T-helper 2 cell treated with Interferon-gamma antibody and Interleukin-4, amounts not matched to agents 5 μg/mL and 100 μg/mL, for 36 hours (primary cell): ENCODE results near the gene SLC7A6.

Experiments used
- DNase-seq: peaks from one replicate; pipeline ENCODE4 v3.0.0; 2021; ENCODE audit warnings: low spot score
- H3K27ac Mint-ChIP-seq: one replicate; pipeline ENCODE4 v1.8.0; 2021; ENCODE audit warnings: mild to moderate bottlenecking, mixed read lengths
- H3K27me3 Mint-ChIP-seq: one replicate; pipeline ENCODE4 v1.8.0; 2021; ENCODE audit warnings: low read depth, mixed read lengths
- H3K36me3 Mint-ChIP-seq: one replicate; pipeline ENCODE4 v1.8.0; 2021; ENCODE audit warnings: low read depth, mixed read lengths
- H3K4me1 Mint-ChIP-seq: one replicate; pipeline ENCODE4 v1.8.0; 2021; ENCODE audit warnings: low read depth, mixed read lengths
- H3K4me3 Mint-ChIP-seq: one replicate; pipeline ENCODE4 v1.8.0; 2022; ENCODE audit warnings: mild to moderate bottlenecking, moderate library complexity, mixed read lengths
- H3K9me3 Mint-ChIP-seq: one replicate; pipeline ENCODE4 v1.8.0; 2021; ENCODE audit warnings: mixed read lengths

SLC7A6 gene

DNA sequence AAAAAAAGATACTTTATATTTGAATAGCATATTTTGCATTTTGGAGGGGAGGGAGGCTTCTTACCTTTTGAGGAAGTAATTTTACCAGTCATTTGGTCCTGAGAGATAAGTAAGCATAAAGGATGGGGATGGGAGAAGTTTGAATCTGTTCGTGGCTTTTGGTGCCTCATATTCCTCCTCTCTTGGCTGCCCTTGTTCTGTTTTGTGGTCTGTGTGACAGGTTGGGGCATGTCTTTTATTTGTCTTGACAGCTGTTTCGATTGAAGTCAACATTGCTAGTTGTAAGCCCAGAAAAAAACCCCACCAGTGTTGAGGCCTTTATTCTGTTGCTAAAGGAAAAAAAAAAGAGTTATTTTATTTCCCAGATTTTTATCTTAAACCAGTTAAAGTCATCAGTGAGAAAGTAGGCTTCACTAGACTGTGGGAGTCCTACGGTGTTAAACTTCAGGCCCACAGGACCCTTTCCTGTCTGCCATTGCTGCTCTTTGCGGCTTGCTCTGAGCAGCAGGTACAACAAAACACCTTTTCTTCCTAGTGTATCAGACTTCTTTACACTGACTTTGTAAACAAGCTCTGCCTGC is 11.4 kb downstream of the SLC7A6 start:
- no peaks in the 10 kb centered on the region for H3K27me3 Mint-ChIP-seq
- H3K9me3 Mint-ChIP-seq, result no peaks in the 10 kb centered on the region
- H3K4me3 Mint-ChIP-seq, result peak overlapping the region; percentile 70
- H3K27ac Mint-ChIP-seq, result peak overlapping the region; percentile 82
- H3K4me1 Mint-ChIP-seq, result peaks cover 59% of the 10 kb centered on the region
- DNase-seq, result peak; percentile 65
- H3K36me3 Mint-ChIP-seq, result peaks cover 52% of the 10 kb centered on the region

DNA sequence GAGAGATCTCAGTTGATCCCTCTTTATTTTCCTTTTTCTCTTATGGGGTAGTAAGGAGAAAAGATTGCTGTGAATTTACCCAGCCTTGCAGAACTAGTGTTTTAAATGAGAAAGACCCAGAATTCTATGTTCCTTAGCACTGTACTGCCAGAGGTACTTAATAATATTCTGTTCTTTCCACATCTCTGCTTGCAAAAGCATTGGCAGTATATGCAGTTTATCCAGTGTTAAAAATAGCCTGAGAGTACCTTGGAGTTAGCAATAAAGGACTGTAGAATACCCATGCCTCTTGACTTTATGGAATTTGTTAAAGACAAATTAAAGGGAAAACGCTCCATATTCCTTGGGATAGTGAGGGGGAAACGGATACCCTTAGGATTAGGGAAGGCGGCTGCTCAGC is 11.9 kb downstream of the SLC7A6 start:
- no peak for DNase-seq
- Mint-ChIP-seq H3K36me3 (peaks cover 54% of the 10 kb centered on the region), H3K27me3 (no peaks in the 10 kb centered on the region), H3K9me3 (no peaks in the 10 kb centered on the region), H3K4me1 (peaks cover 60% of the 10 kb centered on the region), H3K4me3 (peak overlapping the region; percentile 70), H3K27ac (peak overlapping the region; percentile 82)

DNA sequence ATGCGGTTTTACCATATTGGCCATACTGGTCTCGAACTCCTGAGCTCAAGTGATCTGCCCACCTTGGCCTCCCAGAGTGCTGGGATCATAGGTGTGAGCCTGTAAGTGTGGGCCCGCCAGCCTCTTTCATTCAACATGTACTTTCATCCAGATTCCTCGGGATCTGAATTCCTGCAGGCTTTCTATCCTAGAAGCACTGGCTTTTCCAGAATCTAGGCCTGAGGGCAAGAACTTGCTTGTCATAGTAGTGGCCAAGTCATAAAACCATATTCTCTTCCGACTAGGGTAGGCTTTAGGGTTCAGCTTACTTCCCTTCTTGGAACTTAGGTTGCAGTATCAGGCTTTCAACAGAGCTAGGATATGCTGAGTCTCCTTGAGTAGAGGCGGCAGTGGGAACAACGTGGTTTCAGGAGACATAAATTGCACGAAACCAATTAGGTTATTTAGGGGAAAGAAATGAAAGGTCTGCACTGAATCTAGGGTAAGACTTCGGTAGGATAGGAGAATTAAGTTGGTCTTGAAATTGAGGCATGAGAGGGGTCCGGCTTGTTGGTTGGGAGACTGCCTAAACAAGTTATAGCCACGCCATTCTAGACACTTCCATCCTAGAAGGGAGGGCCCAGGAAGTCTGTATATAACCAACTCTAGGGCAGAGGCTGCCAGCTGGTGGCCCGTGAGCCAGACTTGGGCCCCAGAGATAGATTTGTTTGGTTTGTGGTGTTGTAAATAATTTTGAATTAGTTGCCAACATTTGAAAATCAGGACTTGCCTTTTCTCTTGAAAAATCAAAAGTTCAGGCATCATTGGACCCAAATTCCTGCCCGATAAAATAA is 15.6 kb downstream of the SLC7A6 start:
- Mint-ChIP-seq H3K4me3 (no peak overlapping the region), H3K4me1 (peaks cover 60% of the 10 kb centered on the region), H3K27ac (peak overlapping the region; percentile 63), H3K36me3 (peaks cover 58% of the 10 kb centered on the region), H3K27me3 (no peaks in the 10 kb centered on the region), H3K9me3 (no peaks in the 10 kb centered on the region)
- DNase-seq, result no peak

DNA sequence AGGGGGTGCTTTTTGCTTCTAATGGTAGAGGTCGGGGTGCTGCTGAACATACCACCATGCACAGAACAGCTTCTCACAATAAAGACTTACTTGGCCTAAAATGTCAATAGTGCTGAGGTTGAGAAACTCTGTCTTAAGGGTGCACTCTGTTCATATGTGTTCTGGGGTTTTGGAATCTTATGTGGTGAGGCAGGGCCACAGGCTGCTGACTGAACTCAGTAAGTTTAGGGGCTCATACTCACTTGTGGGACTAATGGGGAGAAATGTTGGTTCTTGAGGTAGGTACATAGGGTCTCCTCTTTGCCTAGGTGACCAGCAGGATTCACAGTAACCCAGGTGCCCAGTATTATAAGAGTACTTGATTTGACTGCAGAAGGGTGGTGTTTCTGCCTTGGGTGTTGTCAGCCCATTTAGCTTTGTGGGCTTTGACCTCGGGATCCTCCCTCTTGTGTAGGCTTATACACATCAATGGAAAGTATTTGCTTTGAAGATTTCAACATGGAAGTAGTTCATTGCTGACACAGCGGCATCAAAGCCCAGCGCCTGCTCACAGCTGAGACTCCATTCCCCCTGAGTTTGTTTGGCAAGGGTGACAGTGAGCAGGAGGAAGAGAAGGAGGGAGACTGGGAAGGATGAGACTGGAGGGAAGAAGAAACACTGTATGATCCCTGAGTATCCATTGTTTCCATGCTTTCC is 17.2 kb downstream of the SLC7A6 start:
- Mint-ChIP-seq H3K4me3 (peak overlapping the region; percentile 29), H3K4me1 (peaks cover 55% of the 10 kb centered on the region), H3K27me3 (no peaks in the 10 kb centered on the region)

DNA sequence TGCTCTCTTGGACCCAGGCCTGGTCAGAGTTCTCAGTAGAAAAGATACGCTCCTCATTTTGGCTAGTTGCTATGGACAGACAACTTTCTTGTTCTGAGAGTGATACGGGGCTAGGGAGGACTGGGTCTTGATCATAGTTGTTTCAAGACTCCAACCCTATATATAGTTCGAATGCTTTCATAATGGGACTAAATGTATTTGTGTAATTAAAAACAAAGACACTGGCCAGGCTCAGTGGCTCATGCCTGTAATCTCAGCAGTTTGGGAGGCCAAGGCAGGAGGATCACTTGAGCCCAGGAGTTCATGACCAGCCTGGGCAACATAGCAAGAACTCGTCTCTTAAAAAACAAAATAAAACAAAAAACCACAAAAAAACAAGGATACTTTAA is 17.7 kb downstream of the SLC7A6 start:
- no peaks in the 10 kb centered on the region for H3K27me3 Mint-ChIP-seq
- H3K27ac Mint-ChIP-seq, result peak overlapping the region; percentile 80
- no peaks in the 10 kb centered on the region for H3K9me3 Mint-ChIP-seq
- peaks cover 53% of the 10 kb centered on the region for H3K36me3 Mint-ChIP-seq
- no peak for DNase-seq
- no peak overlapping the region for H3K4me3 Mint-ChIP-seq
- peaks cover 55% of the 10 kb centered on the region for H3K4me1 Mint-ChIP-seq

More for the DNA sequence above, 17.2 kb downstream of the SLC7A6 start:
- DNase-seq, result no peak
- Mint-ChIP-seq H3K36me3 (peaks cover 53% of the 10 kb centered on the region), H3K9me3 (no peaks in the 10 kb centered on the region), H3K27ac (peak overlapping the region; percentile 80)

DNA sequence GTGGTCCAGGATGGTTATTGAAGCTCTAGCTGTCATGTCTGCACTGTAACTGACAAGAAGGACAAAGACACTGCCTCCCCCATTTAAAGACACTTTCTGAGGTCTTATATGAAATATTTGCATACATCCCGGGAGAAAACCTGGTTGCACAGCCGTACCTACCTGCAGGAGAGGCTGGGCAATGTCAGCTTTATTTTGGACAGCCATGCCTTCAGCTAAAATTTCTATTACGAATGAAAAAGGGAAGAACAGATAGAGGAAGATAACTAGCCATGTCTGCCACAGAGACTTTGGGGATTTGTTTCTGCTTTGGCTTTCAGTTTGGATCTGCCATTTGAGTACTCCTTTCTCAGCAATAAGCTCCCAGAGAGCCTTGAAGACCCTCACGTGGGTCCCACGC is 19.0 kb downstream of the SLC7A6 start:
- DNase-seq, result no peak
- no peaks in the 10 kb centered on the region for H3K9me3 Mint-ChIP-seq
- H3K4me1 Mint-ChIP-seq, result peaks cover 67% of the 10 kb centered on the region
- peak overlapping the region; percentile 87 for H3K27ac Mint-ChIP-seq
- H3K4me3 Mint-ChIP-seq, result peak overlapping the region; percentile 80
- peaks cover 65% of the 10 kb centered on the region for H3K36me3 Mint-ChIP-seq
- no peaks in the 10 kb centered on the region for H3K27me3 Mint-ChIP-seq

DNA sequence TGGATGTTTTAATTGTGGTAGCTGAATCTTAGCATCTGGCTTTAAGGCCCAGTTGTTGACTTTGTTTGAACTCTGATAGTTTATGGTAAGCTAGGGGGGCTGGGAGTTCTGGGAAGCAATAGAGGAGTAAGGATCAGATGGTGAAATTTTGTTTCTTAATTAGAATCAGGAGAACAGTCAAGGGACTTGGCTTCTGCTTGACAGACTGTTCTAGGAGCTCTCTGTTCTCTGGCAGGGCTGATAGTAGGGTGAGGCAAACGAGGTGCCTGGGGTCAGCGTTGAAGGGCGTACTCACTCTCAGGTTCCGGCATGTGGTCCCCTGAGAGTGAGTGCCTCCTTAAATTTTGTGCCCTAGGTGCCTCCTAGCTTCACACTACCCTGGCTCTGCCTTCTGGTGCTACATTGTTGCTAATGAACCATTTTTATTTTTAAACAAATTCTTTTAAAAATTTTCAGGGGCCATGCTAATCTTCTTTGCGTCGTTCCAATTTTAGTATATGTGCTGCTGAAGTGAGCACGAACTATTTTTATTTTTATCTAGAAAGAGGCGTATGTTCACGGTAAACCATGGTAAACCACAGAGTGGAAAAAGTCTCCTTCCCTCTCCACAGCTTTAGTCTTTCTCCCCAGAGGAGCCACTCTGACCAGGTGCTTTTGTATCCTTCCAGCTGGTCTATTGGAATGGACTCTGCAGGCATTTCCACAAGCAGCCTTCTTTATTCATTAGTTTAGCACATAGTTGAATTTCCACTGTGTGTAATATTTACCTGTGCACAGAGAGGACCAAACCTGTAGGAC is 19.7 kb downstream of the SLC7A6 start:
- Mint-ChIP-seq H3K27ac (peak overlapping the region; percentile 87), H3K9me3 (no peaks in the 10 kb centered on the region), H3K4me1 (peaks cover 67% of the 10 kb centered on the region), H3K4me3 (peak overlapping the region; percentile 80), H3K36me3 (peaks cover 65% of the 10 kb centered on the region), H3K27me3 (no peaks in the 10 kb centered on the region)
- DNase-seq, result no peak

DNA sequence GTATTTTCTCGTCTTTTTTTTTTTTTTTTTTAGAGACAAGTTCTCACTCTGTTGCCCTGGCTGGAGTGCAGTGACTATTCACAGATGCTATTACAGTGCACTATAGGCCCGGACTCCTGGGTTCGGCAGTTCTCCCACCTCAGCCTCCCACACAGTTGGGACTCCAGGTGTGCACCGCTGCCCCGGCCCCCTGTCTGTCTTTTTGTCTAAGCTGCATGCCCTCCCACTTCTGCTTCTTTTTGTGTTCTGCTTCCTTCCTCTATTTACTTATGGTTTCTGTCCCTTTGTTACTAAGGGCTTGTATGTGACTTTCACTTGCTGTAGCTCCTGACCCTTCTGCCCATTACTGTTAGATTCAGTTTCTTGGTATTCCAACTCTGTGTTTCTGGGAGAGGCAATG is 20.5 kb downstream of the SLC7A6 start:
- H3K36me3 Mint-ChIP-seq, result peaks cover 66% of the 10 kb centered on the region
- H3K9me3 Mint-ChIP-seq, result no peaks in the 10 kb centered on the region
- H3K4me1 Mint-ChIP-seq, result peaks cover 73% of the 10 kb centered on the region
- H3K27me3 Mint-ChIP-seq, result no peaks in the 10 kb centered on the region
- H3K27ac Mint-ChIP-seq, result peak overlapping the region; percentile 87
- DNase-seq, result no peak
- H3K4me3 Mint-ChIP-seq, result peak overlapping the region; percentile 80

DNA sequence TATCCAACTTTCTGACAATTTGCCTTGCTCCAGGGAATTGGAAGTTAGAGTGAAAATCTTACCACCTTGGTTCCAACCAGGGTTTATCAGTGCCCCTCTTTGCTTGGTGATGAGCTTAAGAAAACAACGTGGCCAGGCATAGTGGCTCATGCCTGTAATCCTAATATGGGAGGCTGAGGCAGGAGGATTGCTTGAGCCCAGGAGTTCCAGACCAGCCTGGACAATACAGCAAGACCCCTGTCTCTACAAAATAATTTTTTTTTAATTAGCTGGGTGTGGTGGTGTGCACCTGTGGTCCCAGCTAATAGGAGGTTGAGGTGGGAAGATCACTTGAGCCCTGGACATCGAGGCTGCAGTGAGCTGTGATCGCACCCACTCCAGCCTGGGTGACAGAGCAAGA is 21.4 kb downstream of the SLC7A6 start:
- H3K9me3 Mint-ChIP-seq, result no peaks in the 10 kb centered on the region
- DNase-seq, result no peak
- peaks cover 67% of the 10 kb centered on the region for H3K36me3 Mint-ChIP-seq
- no peaks in the 10 kb centered on the region for H3K27me3 Mint-ChIP-seq
- peak overlapping the region; percentile 87 for H3K27ac Mint-ChIP-seq
- peaks cover 79% of the 10 kb centered on the region for H3K4me1 Mint-ChIP-seq
- H3K4me3 Mint-ChIP-seq, result peak overlapping the region; percentile 80

DNA sequence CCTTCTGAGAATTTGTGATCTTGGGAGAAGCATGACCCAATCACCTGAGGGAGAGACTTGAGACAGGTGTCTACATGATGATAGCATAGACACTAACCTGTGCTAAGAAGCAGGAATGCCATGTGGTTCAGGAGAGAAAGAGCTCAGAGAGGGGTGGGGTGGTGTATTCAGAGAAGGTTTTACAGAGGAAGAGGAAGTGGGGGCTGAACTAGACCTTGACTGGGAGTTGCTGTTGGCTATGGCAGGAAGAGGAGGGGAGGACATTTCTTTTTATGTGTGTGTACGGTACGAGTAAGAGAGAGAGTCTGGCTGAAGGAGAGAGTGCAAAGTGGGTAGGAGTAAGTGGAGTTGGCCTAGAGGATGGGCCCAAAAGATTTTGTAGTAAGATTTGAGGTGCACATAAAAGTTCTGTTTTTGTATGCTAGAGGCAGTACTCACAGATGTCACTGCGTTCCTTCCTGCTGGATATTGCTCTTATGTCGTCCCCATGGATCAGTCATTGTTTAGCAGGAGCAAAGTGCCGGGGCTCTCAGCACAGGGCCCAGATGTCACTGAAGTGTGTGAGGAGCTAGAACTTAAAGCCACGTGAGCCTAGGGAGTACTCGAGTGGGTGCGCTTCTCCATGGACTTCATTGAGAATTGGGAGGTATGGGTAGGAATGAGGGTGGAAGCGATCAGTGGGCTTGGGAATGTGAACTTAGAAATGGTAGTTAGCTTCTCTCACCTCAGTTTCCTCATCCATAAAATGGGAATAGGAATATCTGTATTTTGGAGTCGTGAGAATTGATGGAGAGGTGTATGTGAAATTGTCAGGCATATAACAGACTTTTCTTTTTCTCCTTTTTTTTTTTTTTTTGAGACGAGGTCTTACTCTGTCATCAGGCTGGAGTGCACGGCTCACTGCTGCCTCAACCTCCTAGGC is 22.1 kb downstream of the SLC7A6 start:
- no peaks in the 10 kb centered on the region for H3K27me3 Mint-ChIP-seq
- DNase-seq, result no peak
- H3K27ac Mint-ChIP-seq, result peak overlapping the region; percentile 87
- peaks cover 68% of the 10 kb centered on the region for H3K36me3 Mint-ChIP-seq
- H3K4me1 Mint-ChIP-seq, result peaks cover 80% of the 10 kb centered on the region
- peak overlapping the region; percentile 80 for H3K4me3 Mint-ChIP-seq
- no peaks in the 10 kb centered on the region for H3K9me3 Mint-ChIP-seq

DNA sequence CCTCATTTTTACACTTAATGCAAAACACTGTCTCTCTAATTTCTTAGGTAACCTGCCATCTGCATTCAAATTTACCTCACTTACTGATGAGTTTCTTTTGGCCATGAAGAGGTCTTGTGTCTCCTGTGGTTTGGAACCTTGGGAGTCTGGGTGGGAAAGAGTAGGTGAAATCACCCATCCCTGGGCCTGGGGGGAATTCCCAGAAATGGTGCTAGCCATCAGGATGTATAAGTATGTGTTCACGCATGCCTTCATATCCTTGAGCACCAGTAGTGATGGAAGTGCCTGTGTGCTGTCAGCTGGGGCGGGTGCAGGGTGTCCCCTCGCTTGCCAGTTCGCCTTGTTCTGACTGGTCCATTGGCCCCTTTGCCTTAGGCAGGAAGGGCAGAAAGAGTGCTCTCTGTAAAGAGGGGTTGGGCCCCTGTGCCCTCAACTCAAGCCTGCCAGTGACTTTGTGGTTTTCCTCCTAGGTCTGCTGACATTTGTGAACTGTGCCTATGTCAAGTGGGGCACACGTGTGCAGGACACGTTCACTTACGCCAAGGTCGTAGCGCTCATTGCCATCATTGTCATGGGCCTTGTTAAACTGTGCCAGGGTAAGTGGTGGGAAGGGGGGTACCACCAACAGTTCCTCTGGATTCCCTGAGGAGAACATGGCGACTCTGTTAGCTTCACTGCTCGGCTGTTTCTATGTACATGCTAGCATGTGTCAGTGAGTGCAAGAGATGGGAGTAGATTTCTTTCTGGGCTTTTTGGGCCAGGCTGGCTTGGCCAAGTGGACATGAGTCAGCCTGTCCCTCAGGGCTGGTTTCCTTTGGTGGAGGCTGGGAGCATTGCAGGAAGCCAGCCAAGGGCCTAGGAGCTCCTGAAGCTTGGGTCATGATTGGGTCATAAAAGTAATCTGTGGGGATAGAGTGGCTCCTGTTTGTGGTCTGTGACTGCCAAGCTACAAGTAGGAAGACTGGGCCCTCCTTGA is 23.2 kb downstream of the SLC7A6 start:
- Mint-ChIP-seq H3K4me1 (peaks cover 78% of the 10 kb centered on the region), H3K27ac (peak overlapping the region; percentile 92), H3K9me3 (no peaks in the 10 kb centered on the region), H3K36me3 (peaks cover 67% of the 10 kb centered on the region), H3K27me3 (no peaks in the 10 kb centered on the region), H3K4me3 (peak overlapping the region; percentile 59)
- no peak for DNase-seq

DNA sequence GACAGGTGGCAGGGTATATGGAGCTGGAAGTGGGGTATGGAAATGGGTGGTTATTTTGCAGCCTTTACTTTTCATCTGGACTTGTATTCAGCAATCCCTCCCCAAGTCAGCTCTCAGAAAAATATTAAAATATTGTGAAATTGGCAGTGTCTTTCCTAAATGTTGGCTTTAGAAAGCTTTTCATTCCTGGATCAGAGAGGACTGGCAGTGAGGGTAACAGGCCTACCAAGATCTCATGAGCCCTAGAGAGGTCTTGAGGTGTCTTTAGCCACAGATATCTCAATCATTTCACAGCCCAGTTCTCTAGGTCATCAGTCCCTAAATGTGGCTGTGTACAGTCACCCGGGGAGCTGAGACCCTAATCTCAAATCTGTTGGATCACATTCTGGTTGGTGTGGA is 23.9 kb downstream of the SLC7A6 start:
- Mint-ChIP-seq H3K9me3 (no peaks in the 10 kb centered on the region), H3K27me3 (no peaks in the 10 kb centered on the region), H3K27ac (peak overlapping the region; percentile 92), H3K4me3 (peak overlapping the region; percentile 59), H3K36me3 (peaks cover 66% of the 10 kb centered on the region), H3K4me1 (peaks cover 74% of the 10 kb centered on the region)
- DNase-seq, result no peak
